Panc1 (cell line): Measurements from ENCODE around the gene NT5E. TPM values are rescaled to one million over a fixed set of nuclear protein-coding genes. Genes with fewer than 3 reads are reported as not detected.

Experiments
- ATAC-seq: fragments of 200-7000 bp; cut with Tn5 transposase; 2 replicates; pipeline ENCODE4 v1.9.1; 2020; ENCODE audit warnings: mild to moderate bottlenecking, moderate library complexity
- BruUV-seq: library from RNA; stranded (reverse); fragments of 400-500 nt; replicated peaks from 2 replicates; lab custom pipeline; 2021; lab: Mats Ljungman, UMichigan
- CTCF ChIA-PET: fragments of 300-600 bp; sonication (Branson Sonifier 250); formaldehyde crosslinking; loops from one replicate; lab custom pipeline; 2022; ENCODE audit warnings: antibody characterized with exemption; lab: Charles Lee
- POLR2A ChIA-PET: fragments of 300-600 bp; sonication (Branson Sonifier 250); formaldehyde crosslinking; loops from one replicate; lab custom pipeline; 2022; ENCODE audit warnings: antibody characterized with exemption; lab: Charles Lee
- DNase-seq: peaks from one replicate; pipeline ENCODE4 v3.0.0-alpha.2; 2010; ENCODE audit warnings: low read depth, low spot score
- H3K27ac ChIP-seq: 2 replicates; pipeline ENCODE4 v1.5.1; 2011; ENCODE audit warnings: mild to moderate bottlenecking, low read length, inconsistent platforms
- H3K27me3 ChIP-seq: fragments of 200-500 bp; sonication (Bioruptor generic); 2 replicates; pipeline ENCODE4 v1.6.0; 2014; ENCODE audit warnings: low read length, inconsistent platforms; ENCODE audit not compliant: control insufficient read depth, insufficient read depth
- H3K36me3 ChIP-seq: fragments of 200-500 bp; sonication (Bioruptor generic); 2 replicates; pipeline ENCODE4 v1.5.1; 2014; ENCODE audit warnings: inconsistent platforms, mild to moderate bottlenecking, low read length, moderate library complexity; ENCODE audit not compliant: control insufficient read depth, insufficient read depth
- H3K4me1 ChIP-seq: 2 replicates; pipeline ENCODE4 v1.5.1; 2011; ENCODE audit warnings: inconsistent platforms, mild to moderate bottlenecking, low read length, moderate library complexity; ENCODE audit not compliant: control insufficient read depth, insufficient read depth
- H3K4me3 ChIP-seq, 2 experiments: 2 replicates each; pipeline ENCODE4 v1.5.1; 2011 to 2012; ENCODE audit warnings: low read depth in 2 of 2, low read length in 2 of 2, mild to moderate bottlenecking in 2 of 2, inconsistent platforms in 1 of 2, moderate library complexity in 1 of 2
- H3K9me3 ChIP-seq: fragments of 200-500 bp; sonication (Bioruptor generic); 2 replicates; pipeline ENCODE4 v1.5.1; 2014; ENCODE audit warnings: low read depth, mild to moderate bottlenecking, inconsistent platforms, low read length, moderate library complexity; ENCODE audit not compliant: control insufficient read depth, insufficient read depth
- CTCF ChIP-seq: fragments of 450-650 bp; IDR thresholded peaks from 2 replicates; pipeline ENCODE4 v1.5.1; 2017; ENCODE audit warnings: mild to moderate bottlenecking
- POLR2AphosphoS5 ChIP-seq: IDR thresholded peaks from 2 replicates; pipeline ENCODE4 v1.6.1; 2012; ENCODE audit warnings: mild to moderate bottlenecking, low read depth, low read length, moderate library complexity
- REST ChIP-seq, 2 experiments: IDR thresholded peaks; 2 replicates each; pipeline ENCODE4 v1.6.1; 2011 to 2012; ENCODE audit warnings: low read depth in 2 of 2, control low read depth in 1 of 2, low read length in 1 of 2, mild to moderate bottlenecking in 1 of 2, moderate library complexity in 1 of 2; ENCODE audit not compliant: insufficient read depth in 1 of 2
- SIN3A ChIP-seq: IDR thresholded peaks from 2 replicates; pipeline ENCODE4 v1.6.1; 2012; ENCODE audit warnings: low read depth, mild to moderate bottlenecking, low read length, moderate library complexity, borderline replicate concordance; ENCODE audit not compliant: insufficient read depth
- TCF7L2 ChIP-seq: IDR thresholded peaks from 2 replicates; pipeline ENCODE4 v1.6.1; 2011; ENCODE audit warnings: mild to moderate bottlenecking, low read depth, low read length, inconsistent platforms
- in situ Hi-C: cut with HindIII; loops from 2 replicates; pipeline ENCODE4 v1.10.0; 2016; ENCODE audit warnings: low sequenced_read_pairs, low pct_unique_long_range_greater_than_20kb
- intact Hi-C: fragments of 100-400 bp; cut with micrococcal nuclease; formaldehyde crosslinking; loops from one replicate; pipeline ENCODE4 v1.10.0; 2022; ENCODE audit not compliant: unreplicated experiment
- total RNA-seq: library from RNA; stranded (reverse); gene quantifications from one replicate; pipeline ENCODE4 v1.2.1, GENCODE V29; 2021; ENCODE audit not compliant: unreplicated experiment

The NT5E gene
- total RNA-seq, 1 experiment from 2014 or later, result 58.4 TPM

DNA sequence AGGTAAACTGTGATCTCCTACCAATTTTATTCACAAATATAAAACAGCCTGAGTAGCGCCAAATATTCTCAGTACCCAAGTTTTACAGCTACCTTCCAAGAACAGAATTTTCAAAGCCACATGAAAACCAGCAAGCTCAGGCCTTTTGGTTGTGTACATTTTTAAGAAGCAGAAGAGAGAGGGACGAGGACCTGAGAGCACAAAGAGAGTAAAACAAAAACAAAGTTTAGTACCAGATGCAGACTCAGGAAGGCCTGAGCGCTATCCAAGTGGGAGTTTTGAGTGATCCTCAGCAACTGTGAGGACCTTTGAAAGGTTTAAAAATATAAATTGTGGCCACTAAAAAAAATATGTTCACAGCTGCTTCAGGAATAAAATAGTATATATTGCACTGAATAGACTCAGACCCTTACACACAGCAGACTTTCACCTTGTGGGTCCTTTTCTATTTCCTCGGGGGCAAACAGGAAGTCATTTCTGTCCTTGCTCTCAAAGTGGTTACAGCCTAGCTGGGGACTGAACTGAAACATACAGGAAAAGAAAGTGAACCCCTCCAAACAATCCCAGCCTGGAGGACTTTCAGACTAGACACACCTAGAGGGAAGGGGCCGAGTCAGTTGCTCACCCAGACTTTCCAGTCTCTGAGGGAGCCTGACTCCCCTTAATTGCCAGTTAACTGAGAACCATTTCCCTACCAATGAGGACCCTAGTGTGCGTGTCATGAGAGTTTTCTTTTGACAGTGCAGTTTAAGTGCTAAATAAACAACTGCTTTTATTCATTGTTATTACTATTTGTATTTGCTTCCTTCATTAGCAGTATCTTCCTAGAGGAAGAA lies 48.5 kb upstream of the NT5E start:
- ATAC-seq, result no peak
- no peaks in the 10 kb centered on the region for H3K9me3 ChIP-seq
- intact Hi-C loops (loop anchor here (10.0 kb wide), 1 partner anchor 63 kb away; no protein-coding TSS in a partner anchor), in situ Hi-C loops (no loop called here)
- DNase-seq, result no peak
- no peaks in the 10 kb centered on the region for H3K36me3 ChIP-seq
- BruUV-seq, result no TSS peak
- peak overlapping the region; percentile 49; the same call in 1 of the 2 replicates for H3K27ac ChIP-seq
- CTCF ChIA-PET, result no interaction called here
- TF ChIP-seq POLR2AphosphoS5, result no peak
- TF ChIP-seq SIN3A, result no peak
- no peak for TF ChIP-seq REST (IDR thresholded peaks at IDR 0.05; ENCODE audit: insufficient read depth in 1 of 2, low read depth in 2 of 2, low read length in 1 of 2)
- no peak for TF ChIP-seq CTCF
- no peak for TF ChIP-seq TCF7L2
- peaks cover 20% of the 10 kb centered on the region for H3K4me1 ChIP-seq
- H3K4me3 ChIP-seq, result no peak overlapping the region
- no peaks in the 10 kb centered on the region for H3K27me3 ChIP-seq
- POLR2A ChIA-PET, result no interaction called here

GRCh38 chr6:85402071-85402470 lies 47.8 kb upstream of the NT5E start:
- Histone ChIP-seq H3K4me1 (peaks cover 20% of the 10 kb centered on the region), H3K27me3 (no peaks in the 10 kb centered on the region), H3K4me3 (no peak overlapping the region), H3K36me3 (no peaks in the 10 kb centered on the region), H3K27ac (peak overlapping the region; percentile 49; the same call in 1 of the 2 replicates), H3K9me3 (no peaks in the 10 kb centered on the region)
- CTCF ChIA-PET, result no interaction called here
- TF ChIP-seq CTCF (no peak), REST (IDR thresholded peaks at IDR 0.05; ENCODE audit: insufficient read depth in 1 of 2, low read depth in 2 of 2, low read length in 1 of 2) (no peak), TCF7L2 (no peak), POLR2AphosphoS5 (no peak)
- POLR2A ChIA-PET, result no interaction called here
- in situ Hi-C loops (no loop called here), intact Hi-C loops (loop anchor here (10.0 kb wide), 1 partner anchor 63 kb away; no protein-coding TSS in a partner anchor)
- no peak for ATAC-seq
- no peak for DNase-seq
- no TSS peak for BruUV-seq
